ENCODE results near the gene PNMA6E. TPM values are rescaled to one million over a fixed set of nuclear protein-coding genes. Genes with fewer than 3 reads are reported as not detected.

Gene PNMA6E
- total RNA-seq, 4 donors from 2014 or later, result not detected

DNA sequence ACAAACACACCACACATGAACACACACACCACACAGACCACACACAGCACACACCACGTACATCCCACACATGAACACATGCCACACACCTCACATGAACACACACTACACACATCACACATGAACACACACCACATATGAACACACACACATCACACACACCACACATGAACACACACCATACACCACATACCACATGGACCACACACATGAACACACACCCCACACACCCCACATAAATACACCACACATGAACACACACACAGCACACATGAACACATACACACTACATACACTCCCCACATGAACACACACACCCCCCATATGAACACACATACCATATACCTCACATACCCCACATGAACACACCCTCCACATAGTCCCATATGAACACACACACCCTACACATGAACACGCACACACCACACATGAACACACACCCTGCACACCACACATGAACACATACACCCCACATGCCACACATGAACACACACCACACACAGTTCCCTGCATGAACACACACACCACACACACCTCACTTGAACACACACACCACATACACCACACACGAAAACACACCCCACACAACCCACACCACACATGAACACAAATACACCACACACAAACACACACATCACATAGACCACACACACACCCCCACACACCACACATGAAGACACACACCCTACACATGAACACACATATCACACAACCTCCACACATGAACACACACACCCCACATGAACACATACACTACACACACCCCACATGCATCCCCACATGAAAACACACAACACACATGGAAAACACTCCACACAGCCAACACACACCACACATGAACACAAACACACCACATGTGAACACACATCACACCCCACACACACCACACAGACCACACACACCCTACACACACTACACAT lies 18.3 kb downstream of the PNMA6E start:
- Histone ChIP-seq H3K36me3 (no peaks in the 10 kb centered on the region), H3K4me3 (no peak overlapping the region), H3K27ac (no peak overlapping the region), H3K4me1 (no peaks in the 10 kb centered on the region), H3K27me3 (no peaks in the 10 kb centered on the region), H3K9me3 (no peaks in the 10 kb centered on the region)
- no peak for TF ChIP-seq POLR2A (IDR thresholded peaks at IDR 0.05)
- TF ChIP-seq, protein P1, sequence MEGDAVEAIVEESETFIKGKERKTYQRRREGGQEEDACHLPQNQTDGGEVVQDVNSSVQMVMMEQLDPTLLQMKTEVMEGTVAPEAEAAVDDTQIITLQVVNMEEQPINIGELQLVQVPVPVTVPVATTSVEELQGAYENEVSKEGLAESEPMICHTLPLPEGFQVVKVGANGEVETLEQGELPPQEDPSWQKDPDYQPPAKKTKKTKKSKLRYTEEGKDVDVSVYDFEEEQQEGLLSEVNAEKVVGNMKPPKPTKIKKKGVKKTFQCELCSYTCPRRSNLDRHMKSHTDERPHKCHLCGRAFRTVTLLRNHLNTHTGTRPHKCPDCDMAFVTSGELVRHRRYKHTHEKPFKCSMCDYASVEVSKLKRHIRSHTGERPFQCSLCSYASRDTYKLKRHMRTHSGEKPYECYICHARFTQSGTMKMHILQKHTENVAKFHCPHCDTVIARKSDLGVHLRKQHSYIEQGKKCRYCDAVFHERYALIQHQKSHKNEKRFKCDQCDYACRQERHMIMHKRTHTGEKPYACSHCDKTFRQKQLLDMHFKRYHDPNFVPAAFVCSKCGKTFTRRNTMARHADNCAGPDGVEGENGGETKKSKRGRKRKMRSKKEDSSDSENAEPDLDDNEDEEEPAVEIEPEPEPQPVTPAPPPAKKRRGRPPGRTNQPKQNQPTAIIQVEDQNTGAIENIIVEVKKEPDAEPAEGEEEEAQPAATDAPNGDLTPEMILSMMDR (IDR thresholded peaks at IDR 0.05), result no peak
- DNase-seq, result no peak

GRCh38 chrX:153381684-153382532 lies 19.2 kb downstream of the PNMA6E start:
- Histone ChIP-seq H3K9me3 (no peaks in the 10 kb centered on the region), H3K27ac (no peak overlapping the region), H3K4me1 (no peaks in the 10 kb centered on the region), H3K27me3 (no peaks in the 10 kb centered on the region), H3K36me3 (no peaks in the 10 kb centered on the region), H3K4me3 (no peak overlapping the region)
- no peak for DNase-seq
- TF ChIP-seq, protein P1 (IDR thresholded peaks at IDR 0.05), result no peak
- no peak for TF ChIP-seq POLR2A (IDR thresholded peaks at IDR 0.05)

DNA sequence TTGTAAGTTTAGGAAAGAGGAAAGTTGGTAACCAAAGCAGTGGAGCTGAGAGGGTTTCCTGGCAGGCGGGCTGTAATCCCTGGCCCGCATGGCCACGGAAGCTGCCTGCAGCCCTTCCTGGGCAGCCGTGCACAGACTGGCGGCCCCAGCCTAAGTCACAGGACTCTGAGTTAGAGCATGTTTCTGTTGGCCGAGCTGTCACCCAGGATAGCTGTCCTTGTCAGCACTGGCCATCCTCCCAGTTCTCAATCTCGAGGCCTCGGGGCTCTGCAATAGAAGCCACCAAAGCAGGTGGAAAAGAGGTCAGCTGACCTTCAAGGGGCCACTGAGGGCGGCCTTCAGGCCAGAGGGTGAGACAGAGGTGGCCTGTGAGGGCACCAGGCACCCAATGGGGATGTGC lies 20.5 kb downstream of the PNMA6E start:
- TF ChIP-seq POLR2A (IDR thresholded peaks at IDR 0.05), result no peak
- TF ChIP-seq, protein P1 (IDR thresholded peaks at IDR 0.05), result no peak
- H3K9me3 ChIP-seq, result no peaks in the 10 kb centered on the region
- no peaks in the 10 kb centered on the region for H3K27me3 ChIP-seq
- no peak for DNase-seq
- no peak overlapping the region for H3K4me3 ChIP-seq
- no peaks in the 10 kb centered on the region for H3K36me3 ChIP-seq
- H3K27ac ChIP-seq, result no peak overlapping the region
- no peaks in the 10 kb centered on the region for H3K4me1 ChIP-seq

DNA sequence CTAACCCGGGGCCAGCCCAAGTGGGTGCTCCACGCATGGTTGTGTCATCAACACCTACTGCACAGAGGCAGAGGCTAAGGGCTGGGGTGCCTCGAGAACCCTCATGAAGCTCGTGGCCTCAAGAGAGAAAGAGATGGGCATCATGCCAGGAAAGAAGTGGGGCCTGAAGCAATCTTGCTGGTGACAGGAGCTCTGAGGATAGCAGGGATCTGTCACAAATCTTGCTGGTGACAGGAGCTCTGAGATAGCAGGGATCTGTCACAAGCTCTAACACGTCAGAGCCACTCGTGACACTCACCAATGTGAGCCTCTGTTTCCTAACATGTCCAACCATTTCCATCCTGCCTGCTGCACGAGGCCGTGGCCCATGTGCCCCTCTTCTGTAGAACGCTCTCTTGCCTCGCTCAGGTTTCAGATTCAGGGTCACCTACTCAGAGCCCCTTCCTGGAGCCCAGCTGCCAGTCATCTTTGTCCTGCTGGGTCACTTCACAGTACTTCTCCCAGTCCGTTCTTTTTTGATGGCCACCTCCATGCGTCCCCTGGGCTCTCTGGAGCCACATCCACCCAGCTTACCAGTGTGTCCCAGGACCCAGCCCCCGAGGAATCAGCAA lies 21.1 kb downstream of the PNMA6E start:
- no peaks in the 10 kb centered on the region for H3K27me3 ChIP-seq
- TF ChIP-seq, protein P1 (IDR thresholded peaks at IDR 0.05), result no peak
- TF ChIP-seq POLR2A (IDR thresholded peaks at IDR 0.05), result no peak
- H3K36me3 ChIP-seq, result no peaks in the 10 kb centered on the region
- no peaks in the 10 kb centered on the region for H3K4me1 ChIP-seq
- H3K27ac ChIP-seq, result no peak overlapping the region
- H3K4me3 ChIP-seq, result no peak overlapping the region
- no peak for DNase-seq
- no peaks in the 10 kb centered on the region for H3K9me3 ChIP-seq

GRCh38 chrX:153379508-153379907 lies 21.6 kb downstream of the PNMA6E start:
- no peaks in the 10 kb centered on the region for H3K36me3 ChIP-seq
- TF ChIP-seq, protein P1 (IDR thresholded peaks at IDR 0.05), result no peak
- TF ChIP-seq POLR2A (IDR thresholded peaks at IDR 0.05), result no peak

More at GRCh38 chrX:153379508-153379907, 21.6 kb downstream of the PNMA6E start:
- Histone ChIP-seq H3K9me3 (no peaks in the 10 kb centered on the region), H3K4me1 (no peaks in the 10 kb centered on the region), H3K27me3 (no peaks in the 10 kb centered on the region), H3K27ac (no peak overlapping the region), H3K4me3 (no peak overlapping the region)
- no peak for DNase-seq
